SK-N-SH (cell line): ENCODE data around the gene CRYGC. TPM values are rescaled to one million over a fixed set of nuclear protein-coding genes. Genes with fewer than 3 reads are reported as not detected.

Experiments used
- CTCF ChIA-PET: fragments of 300-600, 350-600 bp; formaldehyde crosslinking; extraction: SDS; loops from one replicate; lab custom pipeline; 2021; lab: Yijun Ruan, JAX
- POLR2A ChIA-PET: fragments of 350-600 bp; sonication (Branson Sonifier 250); formaldehyde crosslinking; extraction: SDS; loops from one replicate; lab custom pipeline; 2020; ENCODE audit warnings: antibody characterized with exemption, inconsistent platforms; lab: Yijun Ruan, JAX
- DNase-seq: peaks from one replicate; pipeline ENCODE4 v3.0.0; 2012
- H2AFZ ChIP-seq: fragments of 200-600 bp; sonication (generic); 2 replicates; pipeline ENCODE4 v1.8.1; 2016; ENCODE audit warnings: antibody characterized with exemption, mild to moderate bottlenecking, low read depth
- H3F3A ChIP-seq: fragments of 200-600 bp; sonication (generic); replicated peaks from 2 replicates; pipeline ENCODE3; 2016; ENCODE audit warnings: antibody characterized with exemption, mild to moderate bottlenecking; ENCODE audit not compliant: insufficient read depth
- H3K27ac ChIP-seq, 2 experiments: fragments of 200-500 bp in 1 of 2; fragments of 200-600 bp in 1 of 2; sonication (Bioruptor generic) in 1 of 2; sonication (generic), shearing (Covaris generic) in 1 of 2; 2 replicates each; pipeline versions ENCODE4 v1.5.1 to v1.6.1; 2014 to 2016; ENCODE audit warnings: low read depth in 2 of 2, inconsistent platforms in 1 of 2, low read length in 1 of 2, mild to moderate bottlenecking in 1 of 2, mixed read lengths in 1 of 2
- H3K27me3 ChIP-seq: fragments of 200-600 bp; sonication (generic), shearing (Covaris generic); 2 replicates; pipeline ENCODE4 v1.6.1; 2016; ENCODE audit warnings: mixed run types; ENCODE audit not compliant: insufficient read depth
- H3K36me3 ChIP-seq, 2 experiments: fragments of 200-500 bp in 1 of 2; fragments of 200-600 bp in 1 of 2; sonication (Bioruptor generic) in 1 of 2; sonication (generic) in 1 of 2; replicated peaks in 1 of 2; 2 replicates each; pipeline versions ENCODE3 to v1.5.1; 2014 to 2016; ENCODE audit warnings: low read length in 1 of 2, mild to moderate bottlenecking in 1 of 2; ENCODE audit not compliant: insufficient read depth in 2 of 2, control insufficient read depth in 1 of 2
- H3K4me1 ChIP-seq, 2 experiments: fragments of 200-500 bp in 1 of 2; fragments of 200-600 bp in 1 of 2; sonication (Bioruptor generic) in 1 of 2; sonication (generic), shearing (Covaris generic) in 1 of 2; 2 replicates each; pipeline versions ENCODE4 v1.5.1 to v1.6.1; 2014 to 2016; ENCODE audit warnings: low read depth in 1 of 2, low read length in 1 of 2, mixed run types in 1 of 2; ENCODE audit not compliant: insufficient read depth in 2 of 2, control insufficient read depth in 1 of 2
- H3K4me2 ChIP-seq: fragments of 200-600 bp; sonication (generic), shearing (Covaris generic); 2 replicates; pipeline ENCODE4 v1.6.1; 2017; ENCODE audit warnings: mixed run types
- H3K4me3 ChIP-seq, 2 experiments: fragments of 200-500 bp in 1 of 2; fragments of 200-600 bp in 1 of 2; sonication (Bioruptor generic) in 1 of 2; sonication (generic), shearing (Covaris generic) in 1 of 2; 2 replicates each; pipeline versions ENCODE4 v1.5.1 to v1.8.1; 2014 to 2016; ENCODE audit warnings: low read depth in 2 of 2, inconsistent platforms in 1 of 2, low read length in 1 of 2, mild to moderate bottlenecking in 1 of 2, mixed read lengths in 1 of 2, moderate library complexity in 1 of 2
- H3K79me2 ChIP-seq: fragments of 200-600 bp; sonication (generic); 2 replicates; pipeline ENCODE4 v1.8.1; 2017; ENCODE audit warnings: mild to moderate bottlenecking; ENCODE audit not compliant: insufficient read depth
- H3K9ac ChIP-seq: fragments of 200-600 bp; sonication (generic); 2 replicates; pipeline ENCODE4 v1.6.1; 2017; ENCODE audit warnings: mixed run types
- H3K9me2 ChIP-seq: fragments of 200-600 bp; sonication (generic); 2 replicates; pipeline ENCODE4 v1.6.1; 2017; ENCODE audit warnings: mixed run types
- H3K9me3 ChIP-seq: fragments of 200-600 bp; sonication (generic); 2 replicates; pipeline ENCODE4 v1.6.1; 2017; ENCODE audit warnings: mixed run types, mild to moderate bottlenecking, moderate library complexity
- H4K20me1 ChIP-seq: fragments of 200-600 bp; sonication (generic); 2 replicates; pipeline ENCODE4 v1.6.1; 2017; ENCODE audit warnings: mild to moderate bottlenecking, mixed run types; ENCODE audit not compliant: insufficient read depth
- EZH2phosphoT487 ChIP-seq: fragments of 200-600 bp; sonication (generic); IDR thresholded peaks from 2 replicates; pipeline ENCODE4 v1.6.1; 2017; ENCODE audit warnings: low read depth, mixed run types, mild to moderate bottlenecking, antibody characterized with exemption, moderate library complexity, borderline replicate concordance
- FOSL2 ChIP-seq: IDR thresholded peaks from 2 replicates; pipeline ENCODE4 v1.4.0; 2012; ENCODE audit warnings: low read depth, mild to moderate bottlenecking, moderate library complexity, borderline replicate concordance
- FOXJ3 ChIP-seq: sonication (generic); formaldehyde crosslinking; IDR thresholded peaks from 2 replicates; pipeline ENCODE4 v1.5.1; 2020; ENCODE audit warnings: mild to moderate bottlenecking, missing genetic modification reagents
- FOXM1 ChIP-seq: IDR thresholded peaks from 2 replicates; pipeline ENCODE4 v1.4.0; 2012; ENCODE audit warnings: low read depth, mild to moderate bottlenecking
- IRF3 ChIP-seq: fragments of 150-350 bp; IDR thresholded peaks from 2 replicates; pipeline ENCODE4 v1.6.1; 2016; ENCODE audit warnings: mild to moderate bottlenecking, low read depth, low read length
- JUND ChIP-seq: IDR thresholded peaks from 2 replicates; pipeline ENCODE4 v1.4.0; 2012
- MXI1 ChIP-seq: IDR thresholded peaks from 2 replicates; pipeline ENCODE4 v1.6.1; 2012; ENCODE audit warnings: mild to moderate bottlenecking, low read depth, low read length, improper control_type of control experiment
- NFIC ChIP-seq: IDR thresholded peaks from 2 replicates; pipeline ENCODE4 v1.4.0; 2012; ENCODE audit warnings: borderline replicate concordance
- NRF1 ChIP-seq: IDR thresholded peaks from 2 replicates; pipeline ENCODE4 v1.6.1; 2012; ENCODE audit warnings: low read depth, mild to moderate bottlenecking, low read length
- PBX3 ChIP-seq: IDR thresholded peaks from 2 replicates; pipeline ENCODE4; 2012
- RCOR1 ChIP-seq: fragments of 150-350 bp; IDR thresholded peaks from 2 replicates; pipeline ENCODE4 v1.6.1; 2017; ENCODE audit warnings: antibody characterized with exemption, low read length
- REST ChIP-seq: IDR thresholded peaks from 2 replicates; pipeline ENCODE4 v1.6.1; 2012; ENCODE audit warnings: mild to moderate bottlenecking, low read depth, low read length, moderate library complexity
- RFX5 ChIP-seq: IDR thresholded peaks from 2 replicates; pipeline ENCODE4 v1.6.1; 2012; ENCODE audit warnings: mild to moderate bottlenecking, improper control_type of control experiment, low read length
- SIN3A ChIP-seq: IDR thresholded peaks from 2 replicates; pipeline ENCODE4 v1.6.1; 2012; ENCODE audit warnings: low read depth, mild to moderate bottlenecking, low read length, moderate library complexity, borderline replicate concordance
- SMC3 ChIP-seq: IDR thresholded peaks from 2 replicates; pipeline ENCODE4 v1.6.1; 2012; ENCODE audit warnings: low read depth, low read length, improper control_type of control experiment
- USF2 ChIP-seq: fragments of 150-350 bp; IDR thresholded peaks from 2 replicates; pipeline ENCODE4 v1.6.1; 2017; ENCODE audit warnings: antibody characterized with exemption, low read length, low read depth, borderline replicate concordance
- WGBS: methylation state at CpG from one replicate; pipeline ENCODE4 v1.1.6; 2017; ENCODE audit warnings: low lambda C conversion rate; 5-methylcytosine and 5-hydroxymethylcytosine counted together
- polyA plus RNA-seq, 3 experiments: library from polyadenylated mRNA; depleted of rRNA; stranded (reverse); fragments of >200 nt; gene quantifications; 2 replicates each; pipeline ENCODE4 v1.2.3, GENCODE V29; 2012

Gene CRYGC
- polyA plus RNA-seq, 1 of the 3 experiments (the other 2 are of a cell fraction): 0.31 TPM

- no peak for TF ChIP-seq USF2
These were observed 5.4 kb upstream of the CRYGC start (continued) for GRCh38 chr2:208134928-208135586.

- no peak overlapping the region for H3K9ac ChIP-seq
- H4K20me1 ChIP-seq: no peaks in the 10 kb centered on the region
- 93% methylated on average over 6 of the region's 6 CpGs for WGBS
- H3K27ac ChIP-seq: peak overlapping the region in 1 of 2 experiments; percentile 86; a peak in 3 of 4 replicates
- CTCF ChIA-PET: interaction anchor here (1.0 to 1.3 kb wide), 3 partner anchors 10 to 28 kb away, joined by 3 to 4 read pairs (median 3); no protein-coding TSS in a partner anchor
- H3K79me2 ChIP-seq: no peaks in the 10 kb centered on the region
- peaks cover 0 to 16% of the 10 kb centered on the region in 2 experiments; a peak in 2 of 4 replicates for H3K4me1 ChIP-seq
- POLR2A ChIA-PET: no interaction called here
- H3K9me2 ChIP-seq: no peaks in the 10 kb centered on the region
- H3K4me3 ChIP-seq: no peak overlapping the region
- no peaks in the 10 kb centered on the region for H3K27me3 ChIP-seq
- no peaks in the 10 kb centered on the region for H3K36me3 ChIP-seq
- no peak overlapping the region for H3K4me2 ChIP-seq
- peaks cover 3% of the 10 kb centered on the region for H3F3A ChIP-seq
- DNase-seq: no peak
- no peaks in the 10 kb centered on the region for H3K9me3 ChIP-seq
- TF ChIP-seq FOXM1 (no peak), RCOR1 (no peak), JUND (no peak), EZH2phosphoT487 (no peak)
- H2AFZ ChIP-seq: no peak overlapping the region
These were observed 1.1 kb upstream of the CRYGC start for GRCh38 chr2:208130712-208131110.

- peaks cover 0 to 16% of the 10 kb centered on the region in 2 experiments; a peak in 2 of 4 replicates for H3K4me1 ChIP-seq
- H4K20me1 ChIP-seq: no peaks in the 10 kb centered on the region
- POLR2A ChIA-PET: no interaction called here
- H3F3A ChIP-seq: peaks cover 3% of the 10 kb centered on the region
- no peaks in the 10 kb centered on the region for H3K9me3 ChIP-seq
- H3K27me3 ChIP-seq: no peaks in the 10 kb centered on the region
- H2AFZ ChIP-seq: no peak overlapping the region
- H3K36me3 ChIP-seq: no peaks in the 10 kb centered on the region
- no peaks in the 10 kb centered on the region for H3K9me2 ChIP-seq
- H3K79me2 ChIP-seq: no peaks in the 10 kb centered on the region
- CTCF ChIA-PET: interaction anchor here (0.7 to 0.8 kb wide), 2 partner anchors 22 to 126 kb away, joined by 3 read pairs; no protein-coding TSS in a partner anchor
- H3K4me3 ChIP-seq: no peak overlapping the region
- no peak overlapping the region for H3K4me2 ChIP-seq
- DNase-seq: no peak
- 91% methylated on average over 12 of the region's 12 CpGs for WGBS
- no peak overlapping the region for H3K27ac ChIP-seq
- no peak overlapping the region for H3K9ac ChIP-seq
- TF ChIP-seq PBX3 (no peak), MXI1 (no peak), IRF3 (no peak), SMC3 (no peak), NRF1 (no peak), RFX5 (no peak), RCOR1 (no peak), REST (no peak), SIN3A (no peak), NFIC (no peak), FOSL2 (no peak), USF2 (no peak), FOXJ3 (CRISPR knock-in tag) (no peak)
These were observed 1.5 kb downstream of the CRYGC start for GRCh38 chr2:208128136-208128535.
